ENCODE data around the gene CPNE4.
"Not testable (repeated sequence)": the region's sequence is repeated elsewhere in the genome, so short reads cannot be mapped to it uniquely, and the experiment has no call there.

CPNE4 gene

DNA sequence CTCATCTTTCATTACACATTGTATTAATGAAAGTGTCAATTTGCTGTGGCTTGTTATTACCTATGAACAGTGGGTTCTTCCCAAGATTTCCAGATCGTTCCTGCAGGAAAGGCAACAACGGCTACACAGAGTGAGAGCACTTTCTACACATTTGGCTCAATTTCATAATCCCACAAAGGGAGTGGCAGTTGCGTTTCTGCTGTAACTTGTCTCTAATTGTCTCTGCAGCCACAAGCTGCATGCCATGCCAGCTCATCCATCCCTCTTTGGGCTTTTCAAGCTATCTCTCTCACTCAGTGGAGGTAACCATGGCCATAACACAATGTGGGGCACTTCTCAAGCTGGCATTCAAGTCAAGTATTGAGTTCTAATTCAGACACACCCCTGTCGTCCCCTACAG is 27.7 kb upstream of the CPNE4 start:
- Histone ChIP-seq H3K4me2 (ENCODE audit: low read length) (no peak overlapping the region), H3K9me2 (replicated peaks; ENCODE audit: control insufficient read depth, low read length) (no peaks in the 10 kb centered on the region), H3K27me3 (ENCODE audit: control insufficient read depth, low read length) (no peaks in the 10 kb centered on the region), H3K4me3 (ENCODE audit: low read length) (no peak overlapping the region), H3K9me3 (ENCODE audit: control insufficient read depth, insufficient read depth, low read length) (no peaks in the 10 kb centered on the region), H3K79me2 (ENCODE audit: control insufficient read depth, low read length) (no peaks in the 10 kb centered on the region), H3K4me1 (ENCODE audit: control insufficient read depth, low read length) (no peaks in the 10 kb centered on the region), H3K27ac (ENCODE audit: low read depth, low read length) (no peak overlapping the region), H4K20me1 (ENCODE audit: control insufficient read depth, insufficient read depth, low read depth, low read length) (no peaks in the 10 kb centered on the region), H3K36me3 (ENCODE audit: control insufficient read depth, low read length) (no peaks in the 10 kb centered on the region), H3F3A (ENCODE audit: control insufficient read depth, insufficient read depth) (no peaks in the 10 kb centered on the region)
- TF ChIP-seq, protein P1, sequence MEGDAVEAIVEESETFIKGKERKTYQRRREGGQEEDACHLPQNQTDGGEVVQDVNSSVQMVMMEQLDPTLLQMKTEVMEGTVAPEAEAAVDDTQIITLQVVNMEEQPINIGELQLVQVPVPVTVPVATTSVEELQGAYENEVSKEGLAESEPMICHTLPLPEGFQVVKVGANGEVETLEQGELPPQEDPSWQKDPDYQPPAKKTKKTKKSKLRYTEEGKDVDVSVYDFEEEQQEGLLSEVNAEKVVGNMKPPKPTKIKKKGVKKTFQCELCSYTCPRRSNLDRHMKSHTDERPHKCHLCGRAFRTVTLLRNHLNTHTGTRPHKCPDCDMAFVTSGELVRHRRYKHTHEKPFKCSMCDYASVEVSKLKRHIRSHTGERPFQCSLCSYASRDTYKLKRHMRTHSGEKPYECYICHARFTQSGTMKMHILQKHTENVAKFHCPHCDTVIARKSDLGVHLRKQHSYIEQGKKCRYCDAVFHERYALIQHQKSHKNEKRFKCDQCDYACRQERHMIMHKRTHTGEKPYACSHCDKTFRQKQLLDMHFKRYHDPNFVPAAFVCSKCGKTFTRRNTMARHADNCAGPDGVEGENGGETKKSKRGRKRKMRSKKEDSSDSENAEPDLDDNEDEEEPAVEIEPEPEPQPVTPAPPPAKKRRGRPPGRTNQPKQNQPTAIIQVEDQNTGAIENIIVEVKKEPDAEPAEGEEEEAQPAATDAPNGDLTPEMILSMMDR (IDR thresholded peaks at IDR 0.05; ENCODE audit: low read depth, low read length, poor library complexity, severe bottlenecking), result no peak
- TF ChIP-seq EZH2phosphoT487 (IDR thresholded peaks at IDR 0.05; ENCODE audit: borderline replicate concordance, low read length), result no peak

DNA sequence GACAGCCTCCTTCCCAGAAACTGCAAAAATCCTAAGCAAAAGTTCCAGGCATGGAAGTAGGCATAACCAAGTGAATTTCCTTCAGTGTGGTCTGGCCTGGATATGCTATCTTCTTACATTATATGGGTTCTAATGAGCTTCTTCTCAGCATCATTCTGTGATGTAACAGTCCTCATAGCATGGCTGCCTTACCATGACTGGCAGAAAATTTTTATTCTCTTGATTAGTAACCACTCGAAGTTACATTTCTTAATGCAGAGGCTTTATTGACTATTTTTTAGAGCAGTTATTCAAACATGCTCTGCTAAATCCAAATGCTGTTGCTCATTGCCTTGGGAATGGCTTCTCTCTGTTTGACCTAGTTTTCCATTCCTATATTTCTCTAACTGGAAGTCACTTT is 21.1 kb upstream of the CPNE4 start:
- no peaks in the 10 kb centered on the region for H3K36me3 ChIP-seq (ENCODE audit: control insufficient read depth, low read length)
- H3K4me1 ChIP-seq (ENCODE audit: control insufficient read depth, low read length), result no peaks in the 10 kb centered on the region
- H3F3A ChIP-seq (ENCODE audit: control insufficient read depth, insufficient read depth), result no peaks in the 10 kb centered on the region
- H3K27ac ChIP-seq (ENCODE audit: low read depth, low read length), result no peak overlapping the region
- H3K79me2 ChIP-seq (ENCODE audit: control insufficient read depth, low read length), result no peaks in the 10 kb centered on the region
- no peaks in the 10 kb centered on the region for H3K27me3 ChIP-seq (ENCODE audit: control insufficient read depth, low read length)
- no peaks in the 10 kb centered on the region for H3K9me2 ChIP-seq (replicated peaks; ENCODE audit: control insufficient read depth, low read length)
- no peaks in the 10 kb centered on the region for H4K20me1 ChIP-seq (ENCODE audit: control insufficient read depth, insufficient read depth, low read depth, low read length)
- no peak for TF ChIP-seq EZH2phosphoT487 (IDR thresholded peaks at IDR 0.05; ENCODE audit: borderline replicate concordance, low read length)
- TF ChIP-seq, protein P1 (IDR thresholded peaks at IDR 0.05; ENCODE audit: low read depth, low read length, poor library complexity, severe bottlenecking), result no peak
- no peaks in the 10 kb centered on the region for H3K9me3 ChIP-seq (ENCODE audit: control insufficient read depth, insufficient read depth, low read length)
- H3K4me3 ChIP-seq (ENCODE audit: low read length), result no peak overlapping the region
- no peak overlapping the region for H3K4me2 ChIP-seq (ENCODE audit: low read length)

- H3K27ac ChIP-seq (ENCODE audit: low read depth, low read length), result no peak overlapping the region
- no peak for TF ChIP-seq EZH2phosphoT487 (IDR thresholded peaks at IDR 0.05; ENCODE audit: borderline replicate concordance, low read length)
- TF ChIP-seq, protein P1 (IDR thresholded peaks at IDR 0.05; ENCODE audit: low read depth, low read length, poor library complexity, severe bottlenecking), result no peak
Measured at GRCh38 chr3:132047209-132047608, 12.4 kb upstream of the CPNE4 start.

DNA sequence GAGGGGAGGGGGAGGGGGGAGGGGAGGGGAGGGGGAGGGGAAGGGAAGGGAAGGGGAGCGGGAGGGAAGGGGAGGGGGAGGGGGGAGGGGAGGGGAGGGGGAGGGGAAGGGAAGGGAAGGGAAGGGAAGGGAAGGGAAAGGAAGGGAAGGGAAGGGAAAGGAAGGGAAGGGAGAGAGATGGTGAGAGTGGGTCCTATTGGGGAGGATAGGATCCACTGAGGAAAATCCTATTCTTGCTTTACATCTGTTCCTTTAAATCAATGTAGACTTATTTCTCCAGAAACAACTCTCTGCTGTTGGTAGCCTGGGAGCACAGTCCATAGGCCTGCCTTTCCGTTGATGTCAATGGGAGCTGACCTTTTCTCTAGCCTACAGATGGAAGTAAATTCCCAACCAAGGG is 10.1 kb upstream of the CPNE4 start:
- H3K27ac ChIP-seq (ENCODE audit: low read depth, low read length); H3K36me3 ChIP-seq (ENCODE audit: control insufficient read depth, low read length); H3K9me2 ChIP-seq (replicated peaks; ENCODE audit: control insufficient read depth, low read length); H3K27me3 ChIP-seq (ENCODE audit: control insufficient read depth, low read length); H3K4me2 ChIP-seq (ENCODE audit: low read length); H3F3A ChIP-seq (ENCODE audit: control insufficient read depth, insufficient read depth); H3K4me1 ChIP-seq (ENCODE audit: control insufficient read depth, low read length); H3K4me3 ChIP-seq (ENCODE audit: low read length); H3K9me3 ChIP-seq (ENCODE audit: control insufficient read depth, insufficient read depth, low read length); H3K79me2 ChIP-seq (ENCODE audit: control insufficient read depth, low read length); H4K20me1 ChIP-seq (ENCODE audit: control insufficient read depth, insufficient read depth, low read depth, low read length): not testable (repeated sequence)

More at GRCh38 chr3:132047209-132047608, 12.4 kb upstream of the CPNE4 start:
- Histone ChIP-seq H4K20me1 (ENCODE audit: control insufficient read depth, insufficient read depth, low read depth, low read length) (no peaks in the 10 kb centered on the region), H3F3A (ENCODE audit: control insufficient read depth, insufficient read depth) (no peaks in the 10 kb centered on the region), H3K36me3 (ENCODE audit: control insufficient read depth, low read length) (no peaks in the 10 kb centered on the region), H3K27me3 (ENCODE audit: control insufficient read depth, low read length) (no peaks in the 10 kb centered on the region), H3K9me3 (ENCODE audit: control insufficient read depth, insufficient read depth, low read length) (no peaks in the 10 kb centered on the region), H3K4me3 (ENCODE audit: low read length) (no peak overlapping the region), H3K9me2 (replicated peaks; ENCODE audit: control insufficient read depth, low read length) (no peaks in the 10 kb centered on the region), H3K79me2 (ENCODE audit: control insufficient read depth, low read length) (no peaks in the 10 kb centered on the region), H3K4me2 (ENCODE audit: low read length) (no peak overlapping the region), H3K4me1 (ENCODE audit: control insufficient read depth, low read length) (no peaks in the 10 kb centered on the region)

All from DOHH2 (cell line).